GM12878 (cell line): Measurements from ENCODE around the gene TRABD2B. TPM values are rescaled to one million over a fixed set of nuclear protein-coding genes. Genes with fewer than 3 reads are reported as not detected.

Experiments
- ATAC-seq: fragments of 200-7000 bp; cut with Tn5 transposase; 3 replicates; pipeline ENCODE4 v1.9.1; 2020; ENCODE audit warnings: mild to moderate bottlenecking, moderate library complexity
- BruUV-seq: library from RNA; stranded (reverse); fragments of 400-500 nt; replicated peaks from 2 replicates; lab custom pipeline; 2021; lab: Mats Ljungman, UMichigan
- CTCF ChIA-PET: fragments of 300-600 bp; sonication (Branson Sonifier 250); formaldehyde crosslinking; extraction: SDS; loops from one replicate; lab custom pipeline; 2021; ENCODE audit warnings: inconsistent platforms; lab: Yijun Ruan, JAX
- POLR2A ChIA-PET: fragments of 350-600 bp; formaldehyde crosslinking; extraction: SDS; loops from one replicate; lab custom pipeline; 2021; ENCODE audit warnings: inconsistent platforms; lab: Charles Lee
- RAD21 ChIA-PET: fragments of 300-600 bp; sonication (Branson Sonifier 250); formaldehyde crosslinking; loops from one replicate; lab custom pipeline; 2023; ENCODE audit warnings: antibody characterized with exemption; ENCODE audit not compliant: unreplicated experiment; lab: Charles Lee
- SMC1A ChIA-PET: fragments of 300-600 bp; sonication (Branson Sonifier 250); formaldehyde crosslinking; loops from one replicate; lab custom pipeline; 2023; ENCODE audit not compliant: unreplicated experiment, uncharacterized antibody; lab: Charles Lee
- DNase-seq: peaks from one replicate; pipeline ENCODE4 v3.0.0-alpha.2; 2011; ENCODE audit warnings: low read depth, low spot score
- FAIRE-seq: peaks from 3 replicates; lab custom pipeline; 2011; peaks lifted over from hg19 to GRCh38; lab: Jason Lieb, UNC
- H2AFZ ChIP-seq: 2 replicates; pipeline ENCODE4 v1.6.0; 2011; ENCODE audit warnings: low read depth, low read length, control low read depth; ENCODE audit not compliant: control insufficient read depth
- H3K27ac ChIP-seq: 2 replicates; pipeline ENCODE4 v1.5.1; 2011; ENCODE audit warnings: control low read depth; ENCODE audit not compliant: control insufficient read depth, insufficient read depth
- H3K27me3 ChIP-seq, 2 experiments: replicated peaks in 1 of 2; 2 replicates each; pipeline versions ENCODE4 v1.6.0 to v1.6.1; 2011; ENCODE audit warnings: low read length in 1 of 2; ENCODE audit not compliant: control insufficient read depth in 2 of 2, insufficient read depth in 2 of 2
- H3K36me3 ChIP-seq, 2 experiments: 2 replicates each; pipeline ENCODE4 v1.5.1; 2011; ENCODE audit warnings: low read length in 1 of 2; ENCODE audit not compliant: control insufficient read depth in 2 of 2, insufficient read depth in 2 of 2
- H3K4me1 ChIP-seq: 2 replicates; pipeline ENCODE4 v1.6.1; 2011; ENCODE audit warnings: mild to moderate bottlenecking, low read length, moderate library complexity, mixed read lengths; ENCODE audit not compliant: control insufficient read depth, insufficient read depth
- H3K4me2 ChIP-seq: 2 replicates; pipeline ENCODE4 v1.6.0; 2011; ENCODE audit warnings: control low read depth; ENCODE audit not compliant: control insufficient read depth, insufficient read depth
- H3K4me3 ChIP-seq: fragments of 200-600 bp; sonication (generic); 2 replicates; pipeline ENCODE4 v1.5.1; 2016
- H3K79me2 ChIP-seq: 2 replicates; pipeline ENCODE4 v1.6.0; 2011; ENCODE audit warnings: low read length; ENCODE audit not compliant: control insufficient read depth, insufficient read depth
- H3K9ac ChIP-seq: 2 replicates; pipeline ENCODE4 v1.8.0; 2011; ENCODE audit warnings: low read length, control low read depth, mixed read lengths; ENCODE audit not compliant: control insufficient read depth, insufficient read depth
- H3K9me3 ChIP-seq: replicated peaks from 3 replicates; pipeline ENCODE4 v1.5.1; 2011; ENCODE audit warnings: mild to moderate bottlenecking, low read length; ENCODE audit not compliant: control insufficient read depth, insufficient read depth
- H4K20me1 ChIP-seq: 2 replicates; pipeline ENCODE4 v1.6.0; 2011; ENCODE audit not compliant: control insufficient read depth, insufficient read depth
- BHLHE40 ChIP-seq, 2 experiments: fragments of 450-650 bp in 1 of 2; IDR thresholded peaks; 2 replicates each; pipeline ENCODE4 v1.6.1; 2011 to 2017; ENCODE audit warnings: low read depth in 2 of 2, borderline replicate concordance in 1 of 2, improper control_type of control experiment in 1 of 2, low read length in 1 of 2, mild to moderate bottlenecking in 1 of 2
- CBX3 ChIP-seq: fragments of 200-600 bp; sonication (generic); IDR thresholded peaks from 2 replicates; pipeline ENCODE4 v1.6.1; 2016; ENCODE audit warnings: low read depth, borderline replicate concordance
- CHD2 ChIP-seq: IDR thresholded peaks from 2 replicates; pipeline ENCODE4 v1.6.1; 2011; ENCODE audit warnings: low read depth, low read length, improper control_type of control experiment, borderline replicate concordance
- ELK1 ChIP-seq: IDR thresholded peaks from 2 replicates; pipeline ENCODE4 v1.6.1; 2012; ENCODE audit warnings: low read depth, low read length, improper control_type of control experiment
- FOXM1 ChIP-seq: IDR thresholded peaks from 2 replicates; pipeline ENCODE4 v1.6.1; 2012; ENCODE audit warnings: low read depth, mild to moderate bottlenecking, inconsistent platforms, low read length, moderate library complexity
- JUND ChIP-seq: IDR thresholded peaks from 2 replicates; pipeline ENCODE4 v1.6.1; 2012; ENCODE audit warnings: low read depth, mild to moderate bottlenecking, low read length, improper control_type of control experiment, moderate library complexity
- NRF1 ChIP-seq: conservative IDR thresholded peaks from 2 replicates; pipeline ENCODE4 v1.6.1; 2011; ENCODE audit warnings: mild to moderate bottlenecking, low read depth, low read length, improper control_type of control experiment
- PAX8 ChIP-seq: fragments of 450-650 bp; IDR thresholded peaks from 2 replicates; pipeline ENCODE4 v1.6.1; 2017; ENCODE audit warnings: mild to moderate bottlenecking, moderate library complexity
- PRDM15 ChIP-seq: fragments of 450-650 bp; formaldehyde crosslinking; IDR thresholded peaks from 2 replicates; pipeline ENCODE4 v1.4.0; 2020; ENCODE audit warnings: mild to moderate bottlenecking, moderate library complexity
- RAD51 ChIP-seq: fragments of 450-650 bp; IDR thresholded peaks from 2 replicates; pipeline ENCODE4 v1.6.1; 2016; ENCODE audit warnings: moderate library complexity, mild to moderate bottlenecking, inconsistent platforms
- RB1 ChIP-seq: fragments of 450-650 bp; formaldehyde crosslinking; IDR thresholded peaks from 2 replicates; pipeline ENCODE4 v1.6.1; 2017; ENCODE audit warnings: mild to moderate bottlenecking, borderline replicate concordance
- SIX5 ChIP-seq: IDR thresholded peaks from 2 replicates; pipeline ENCODE4 v1.6.1; 2011; ENCODE audit warnings: mild to moderate bottlenecking, low read depth, low read length, moderate library complexity; ENCODE audit not compliant: severe bottlenecking
- SREBF1 ChIP-seq: IDR thresholded peaks from 2 replicates; pipeline ENCODE4 v1.6.1; 2012; ENCODE audit warnings: mild to moderate bottlenecking, low read length
- SREBF2 ChIP-seq: IDR thresholded peaks from 2 replicates; pipeline ENCODE4 v1.6.1; 2012; ENCODE audit warnings: mild to moderate bottlenecking, low read length
- STAT3 ChIP-seq: IDR thresholded peaks from 2 replicates; pipeline ENCODE4 v1.6.1; 2011; ENCODE audit warnings: low read depth, low read length, improper control_type of control experiment
- TCF12 ChIP-seq: IDR thresholded peaks from 2 replicates; pipeline ENCODE4 v1.6.1; 2011; ENCODE audit warnings: low read depth, mild to moderate bottlenecking, low read length
- ZBTB4 ChIP-seq: fragments of 450-650 bp; formaldehyde crosslinking; IDR thresholded peaks from 2 replicates; pipeline ENCODE4 v1.4.0; 2022; ENCODE audit warnings: mild to moderate bottlenecking, moderate library complexity
- WGBS: methylation state at CpG from one replicate; pipeline ENCODE4 v1.1.6; 2016; ENCODE audit warnings: low lambda C conversion rate; ENCODE audit not compliant: insufficient replicate concordance, insufficient coverage; ENCODE audit errors: missing lambda C conversion rate; 5-methylcytosine and 5-hydroxymethylcytosine counted together
- in situ Hi-C: fragments of 300-500 bp; cut with MboI; formaldehyde crosslinking; loops from 9 replicates; pipeline ENCODE4 v1.14.3; 2018; ENCODE audit warnings: mixed read lengths
- intact Hi-C: fragments of 100-400 bp; cut with micrococcal nuclease; formaldehyde crosslinking; loops from one replicate; pipeline ENCODE4 v1.14.2; 2022; ENCODE audit not compliant: unreplicated experiment
- polyA plus RNA-seq, 11 experiments: library from polyadenylated mRNA; depleted of rRNA in 4 of 11; unstranded in 6 of 11; stranded (reverse) in 5 of 11; fragments of >200 nt; fragmentation: Nextera tagmentation in 4 of 11; fragmentation: Illumina TruSeq in 1 of 11; extraction: Ambion mirVana in 4 of 11; extraction: Trizol in 1 of 11; gene quantifications; 1 replicate in 1 of 11; 2 replicates in 10 of 11; pipeline versions ENCODE4 v1.2.1 to v1.2.3, GENCODE V29; 2011 to 2016; ENCODE audit warnings: inconsistent platforms in 2 of 11, missing spikeins in 2 of 11, low read depth in 1 of 11
- total RNA-seq, 4 experiments: library from RNA; depleted of rRNA in 3 of 4; stranded (reverse); fragments of >200 nt in 3 of 4; fragmentation: Illumina TruSeq in 1 of 4; extraction: Trizol in 1 of 4; gene quantifications; 2 replicates each; pipeline versions ENCODE4 v1.2.1 to v1.2.3, GENCODE V29; 2013 to 2021

Gene TRABD2B
- total and polyA plus RNA-seq, 10 of the 15 experiments (the other 5 are each of a cell fraction or from before 2014, with no cell fraction given), result not detected

GRCh38 chr1:47837056-47837830, 159.9 kb downstream of the TRABD2B start:
- WGBS, result 31% methylated on average over 13 of the region's 13 CpGs
- TF ChIP-seq SREBF2 (no peak), RAD51 (no peak), JUND (no peak), RB1 (no peak), ELK1 (no peak), ZBTB4 (CRISPR knock-in tag) (no peak), CHD2 (no peak), TCF12 (no peak), CBX3 (no peak), STAT3 (no peak), SIX5 (no peak), PAX8 (no peak), PRDM15 (CRISPR knock-in tag) (no peak), NRF1 (no peak), FOXM1 (no peak), SREBF1 (no peak), BHLHE40 (IDR thresholded peaks at IDR 0.05; ENCODE audit: borderline replicate concordance in 1 of 2, low read depth in 2 of 2, low read length in 1 of 2) (no peak)

More at GRCh38 chr1:47837056-47837830, 159.9 kb downstream of the TRABD2B start:
- Histone ChIP-seq H3K4me1 (no peaks in the 10 kb centered on the region), H3K36me3 (no peaks in the 10 kb centered on the region), H3K27me3 (no peaks in the 10 kb centered on the region; a peak in 2 of 4 replicates), H3K9ac (no peak overlapping the region), H3K27ac (no peak overlapping the region), H3K4me2 (no peak overlapping the region), H4K20me1 (no peaks in the 10 kb centered on the region), H3K4me3 (no peak overlapping the region), H3K79me2 (no peaks in the 10 kb centered on the region), H2AFZ (no peak overlapping the region), H3K9me3 (no peaks in the 10 kb centered on the region; the same call in 2 of the 3 replicates)
- no TSS peak for BruUV-seq
- ChIA-PET POLR2A (no interaction called here), RAD21 (no interaction called here), CTCF (no interaction called here), SMC1A (no interaction called here)
- DNase-seq (no peak), ATAC-seq (no peak), FAIRE-seq (no peak)
- in situ Hi-C loops, result no loop called here
- intact Hi-C loops, result no loop called here
